Hepatocyte (in vitro differentiated cells): ENCODE measurements around the gene SORT1.

Source experiments
- CTCF ChIP-seq: fragments of 200-600 bp; sonication (generic); IDR thresholded peaks from 2 replicates; pipeline ENCODE4 v1.5.1; 2016; ENCODE audit warnings: antibody characterized with exemption, mild to moderate bottlenecking; ENCODE audit not compliant: poor library complexity
- EZH2 ChIP-seq: fragments of 200-600 bp; sonication (generic); IDR thresholded peaks from 2 replicates; pipeline ENCODE4 v1.6.1; 2016; ENCODE audit warnings: antibody characterized with exemption, mild to moderate bottlenecking, borderline replicate concordance
- EZH2phosphoT487 ChIP-seq: fragments of 200-600 bp; sonication (generic); IDR thresholded peaks from one replicate; pipeline ENCODE4 v1.6.1; 2018; ENCODE audit warnings: antibody characterized with exemption, mild to moderate bottlenecking, low read depth, moderate library complexity; ENCODE audit not compliant: unreplicated experiment, severe bottlenecking

- TF ChIP-seq CTCF (no peak), EZH2 (no peak), EZH2phosphoT487 (no peak)
Observed at GRCh38 chr1:109282497-109282951, 115.2 kb downstream of the SORT1 start.
